PC-3 (cell line): Measurements from ENCODE around the gene KIF18A.

Experiments used
- CTCF ChIP-seq: fragments of 300-600 bp; sonication (generic); conservative IDR thresholded peaks from 2 replicates; pipeline ENCODE4 v1.5.1; 2017; ENCODE audit warnings: antibody characterized with exemption, low read depth, mild to moderate bottlenecking, low read length
- EZH2phosphoT487 ChIP-seq: fragments of 300-600 bp; sonication (generic); IDR thresholded peaks from 2 replicates; pipeline ENCODE4 v1.6.1; 2018; ENCODE audit warnings: mild to moderate bottlenecking, antibody characterized with exemption, low read length, borderline replicate concordance

DNA sequence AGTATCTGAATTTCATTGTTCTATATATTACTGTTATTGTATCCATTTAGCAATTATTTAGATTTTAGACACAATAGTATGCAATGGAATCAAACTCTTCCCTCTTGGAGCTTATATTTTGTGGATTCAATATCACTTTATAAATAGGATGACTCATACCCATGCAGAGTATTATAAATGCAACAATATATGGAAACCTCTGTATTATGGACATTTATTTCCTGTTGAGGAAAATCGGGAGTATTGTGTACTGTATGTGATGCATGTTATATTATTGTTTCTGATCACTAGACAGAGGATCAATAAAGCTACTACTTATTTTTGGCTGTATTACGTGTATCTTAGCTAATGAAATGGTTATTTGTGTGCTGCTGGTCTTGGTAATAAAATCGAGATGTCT, 1.0 kb upstream of the KIF18A start:
- TF ChIP-seq CTCF (no peak), EZH2phosphoT487 (no peak)
